ENCODE results near the gene ZNF846.

Gene ZNF846

GRCh38 chr19:9768175-9769112 is at the start of gene ZNF846:
Gene ZNF846 (minus strand): TSS chr19:9768738. CDS start chr19:9764950, 3,788 bp downstream.
- H3K27ac ChIP-seq, result peak within 1 kb of the TSS; percentile 96
- no peak for TF ChIP-seq CTCF (conservative IDR thresholded peaks at IDR 0.05; ENCODE audit: low read depth)
- DNase-seq (ENCODE audit: low spot score), result peak; percentile 95
- POLR2A ChIA-PET (ENCODE audit: low non-redundant PET), result interaction anchor here (0.5 kb wide), 1 partner anchor 10 kb away, joined by 3 read pairs; no protein-coding TSS in a partner anchor
- CTCF ChIA-PET, result no interaction called here

GRCh38 chr19:9818175-9818733 is 49.7 kb upstream of the ZNF846 start:
- CTCF ChIA-PET, result no interaction called here
- POLR2A ChIA-PET (ENCODE audit: low non-redundant PET), result interaction anchor here (0.6 to 0.7 kb wide), 4 partner anchors 11 to 1370 kb away, joined by 3 to 4 read pairs (median 4); no protein-coding TSS in a partner anchor
- no peak for DNase-seq (ENCODE audit: low spot score)
- TF ChIP-seq CTCF (conservative IDR thresholded peaks at IDR 0.05; ENCODE audit: low read depth), result no peak
- peak overlapping the region; percentile 94 for H3K27ac ChIP-seq

- ChIA-PET CTCF (no interaction called here), POLR2A (ENCODE audit: low non-redundant PET) (interaction anchor here (0.6 kb wide), 1 partner anchor 15 kb away, joined by 4 read pairs; no protein-coding TSS in a partner anchor)
- TF ChIP-seq CTCF (conservative IDR thresholded peaks at IDR 0.05; ENCODE audit: low read depth), result no peak
- no peak for DNase-seq (ENCODE audit: low spot score)
- no peak overlapping the region for H3K27ac ChIP-seq
Measured at GRCh38 chr19:9811139-9811538, 42.6 kb upstream of the ZNF846 start.

GRCh38 chr19:9808855-9809824 is 40.6 kb upstream of the ZNF846 start:
- CTCF ChIA-PET, result interaction anchor here (0.6 kb wide), 1 partner anchor 10 kb away, joined by 4 read pairs; the partner anchor contains the start of gene FBXL12
- no peak overlapping the region; the same call in 1 of the 2 replicates for H3K27ac ChIP-seq
- no peak for DNase-seq (ENCODE audit: low spot score)
- TF ChIP-seq CTCF (conservative IDR thresholded peaks at IDR 0.05; ENCODE audit: low read depth), result no peak
- POLR2A ChIA-PET (ENCODE audit: low non-redundant PET), result interaction anchor here (0.9 kb wide), 1 partner anchor 377 kb away, joined by 4 read pairs; no protein-coding TSS in a partner anchor

GRCh38 chr19:9806803-9807202 is 38.3 kb upstream of the ZNF846 start:
- ChIA-PET CTCF (interaction anchor here (0.5 to 0.6 kb wide), 3 partner anchors 11 to 69 kb away, joined by 4 read pairs; no protein-coding TSS in a partner anchor), POLR2A (ENCODE audit: low non-redundant PET) (interaction anchor here (0.8 kb wide), 1 partner anchor 8 kb away, joined by 3 read pairs; no protein-coding TSS in a partner anchor)
- no peak for DNase-seq (ENCODE audit: low spot score)
- peak overlapping the region; percentile 35 for H3K27ac ChIP-seq
- TF ChIP-seq CTCF (conservative IDR thresholded peaks at IDR 0.05; ENCODE audit: low read depth), result no peak
